ENCODE measurements around the gene PXYLP1. TPM values are rescaled to one million over a fixed set of nuclear protein-coding genes. Genes with fewer than 3 reads are reported as not detected.

The PXYLP1 gene
- total and polyA plus RNA-seq, 9 of the 15 experiments (the other 6 are each of a cell fraction or from before 2014, with no cell fraction given): 0.80 to 2.9 (median 1.3) TPM

GRCh38 chr3:141294848-141295247 lies 63.2 kb downstream of the PXYLP1 start (continued):
- no peak for TF ChIP-seq ZHX1 (conservative IDR thresholded peaks at IDR 0.05; ENCODE audit: low read length)
- no peak for TF ChIP-seq YY1 (IDR thresholded peaks at IDR 0.05; ENCODE audit: borderline replicate concordance in 1 of 3, control insufficient read depth in 1 of 3, extremely low read depth in 1 of 3, insufficient read depth in 3 of 3, insufficient read length in 1 of 3, insufficient replicate concordance in 2 of 3, low read depth in 1 of 3, low read length in 2 of 3)
- TF ChIP-seq ZNF511 (CRISPR knock-in tag; IDR thresholded peaks at IDR 0.05): no peak
- no peak for TF ChIP-seq GABPB1 (CRISPR knock-in tag; IDR thresholded peaks at IDR 0.05)
- TF ChIP-seq ZNF311 (CRISPR knock-in tag; IDR thresholded peaks at IDR 0.05): no peak
- TF ChIP-seq TFAM (CRISPR knock-in tag; conservative IDR thresholded peaks at IDR 0.05): no peak
- peak; percentile 36; the same call in 1 of the 2 replicates for TF ChIP-seq SMARCA4 (IDR thresholded peaks at IDR 0.05)
- TF ChIP-seq SAP30 (IDR thresholded peaks at IDR 0.05; ENCODE audit: borderline replicate concordance, insufficient read depth, low read depth, low read length, poor library complexity, severe bottlenecking): no peak
- TF ChIP-seq GTF2B (IDR thresholded peaks at IDR 0.05; ENCODE audit: extremely low read depth, insufficient read length): no peak
- no peak for TF ChIP-seq CREB5 (CRISPR knock-in tag; IDR thresholded peaks at IDR 0.05)
- TF ChIP-seq NBN (IDR thresholded peaks at IDR 0.05; ENCODE audit: low read depth): no peak
- TF ChIP-seq OTX1 (CRISPR knock-in tag; IDR thresholded peaks at IDR 0.05): no peak
- TF ChIP-seq ZBTB26 (CRISPR knock-in tag; IDR thresholded peaks at IDR 0.05): no peak
- TF ChIP-seq EZH2 (IDR thresholded peaks at IDR 0.05; ENCODE audit: borderline replicate concordance, low read depth, low read length): no peak
- TF ChIP-seq LEF1 (IDR thresholded peaks at IDR 0.05): no peak
- no peak for TF ChIP-seq ZNF354B (CRISPR knock-in tag; IDR thresholded peaks at IDR 0.05)
- TF ChIP-seq SOX6 (IDR thresholded peaks at IDR 0.05): peak; percentile 76
- no peak for TF ChIP-seq ZNF263 (CRISPR knock-in tag; IDR thresholded peaks at IDR 0.05; ENCODE audit: borderline replicate concordance)

Measured in K562 (cell line).